HG03139 (cell line): Measurements from ENCODE around the gene SHTN1.
A peak's percentile ranks its signal among the peaks of the same experiment; 100 is the strongest.

Experiments
- ATAC-seq: cut with Tn5 transposase; IDR thresholded peaks from one replicate; pipeline ENCODE4 v1.9.1; 2021; ENCODE audit not compliant: unreplicated experiment

SHTN1 gene

DNA sequence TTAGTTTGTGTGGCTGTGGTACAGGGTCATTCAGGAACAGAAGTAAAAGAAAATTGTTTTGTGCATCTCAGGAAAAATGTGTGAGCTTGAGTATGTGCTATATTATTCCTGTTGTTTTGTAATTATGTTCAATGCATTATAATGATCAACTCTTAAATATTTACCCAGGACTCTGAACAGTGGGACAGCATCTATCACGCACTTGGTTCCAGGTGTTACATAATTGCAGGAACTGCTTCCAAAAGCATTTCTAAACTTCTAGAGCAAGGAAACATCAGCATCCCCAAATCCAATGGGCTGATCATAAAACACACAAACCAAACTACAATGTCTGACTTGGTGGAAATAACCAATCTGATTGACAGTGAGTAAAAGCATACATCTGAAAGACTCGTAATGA, 129.1 kb downstream of the SHTN1 start:
- ATAC-seq, result no peak

- no peak for ATAC-seq
These were observed 131.9 kb downstream of the SHTN1 start for GRCh38 chr10:116873134-116873533.

DNA sequence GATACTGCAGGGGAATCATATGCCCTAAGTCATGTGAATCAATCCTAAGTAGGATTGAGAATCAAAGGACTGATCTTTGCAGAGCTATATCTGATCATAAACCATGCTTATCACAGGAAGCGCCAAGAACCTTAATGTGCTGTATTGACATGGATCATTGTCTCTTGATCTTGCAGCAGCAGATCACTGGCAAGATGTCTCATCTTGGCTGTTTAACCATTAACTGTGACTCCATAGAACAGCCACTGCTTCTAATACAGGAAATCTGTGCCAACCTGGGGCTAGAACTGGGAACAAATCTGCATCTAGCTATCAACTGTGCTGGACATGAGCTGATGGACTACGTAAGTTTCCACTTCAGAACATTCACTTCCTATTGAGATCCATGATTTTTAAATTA, 134.0 kb downstream of the SHTN1 start:
- no peak for ATAC-seq

DNA sequence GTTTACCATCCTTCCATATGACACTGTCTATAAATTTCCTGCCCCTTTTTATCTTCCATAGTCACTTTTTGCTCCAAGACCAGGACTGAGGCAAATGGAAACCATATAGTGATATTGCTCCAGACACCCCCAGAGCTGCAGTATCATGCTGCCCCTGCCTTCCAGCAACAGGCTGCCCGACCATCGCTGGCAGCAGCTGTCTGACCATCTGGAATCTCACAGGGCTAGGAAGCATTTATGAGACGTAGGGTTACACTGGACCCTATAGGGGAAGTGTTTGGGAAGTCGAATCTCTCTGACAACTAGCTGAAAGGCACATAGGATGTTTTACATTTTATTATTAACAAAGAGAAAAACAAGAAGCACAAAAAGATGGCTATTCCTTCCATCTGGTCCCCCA, 136.3 kb downstream of the SHTN1 start:
- no peak for ATAC-seq

DNA sequence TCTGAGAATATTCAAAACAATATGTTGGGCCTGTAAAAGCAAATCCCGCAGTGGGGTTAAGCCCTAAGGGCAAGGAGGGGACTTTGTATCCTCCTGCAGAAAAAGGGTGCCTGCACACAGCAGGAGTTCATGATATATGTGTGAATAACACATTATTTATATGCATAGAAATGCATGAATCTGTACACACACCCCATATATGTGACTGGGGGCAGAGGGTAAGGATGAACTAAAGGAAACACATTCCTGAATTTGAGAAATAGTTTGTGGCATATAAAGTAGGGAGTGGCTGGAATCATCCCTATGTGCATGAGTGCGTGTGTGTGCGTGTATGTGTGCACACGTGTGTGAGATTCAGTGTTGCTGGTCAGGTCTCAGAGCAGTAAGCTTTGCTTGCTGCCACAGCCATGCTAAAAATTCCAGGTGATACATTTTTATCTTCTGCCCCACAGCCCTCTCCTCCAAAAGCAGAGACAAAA, 136.8 kb downstream of the SHTN1 start:
- ATAC-seq, result no peak

- no peak for ATAC-seq
These were observed 137.9 kb downstream of the SHTN1 start for GRCh38 chr10:116866987-116867595.

DNA sequence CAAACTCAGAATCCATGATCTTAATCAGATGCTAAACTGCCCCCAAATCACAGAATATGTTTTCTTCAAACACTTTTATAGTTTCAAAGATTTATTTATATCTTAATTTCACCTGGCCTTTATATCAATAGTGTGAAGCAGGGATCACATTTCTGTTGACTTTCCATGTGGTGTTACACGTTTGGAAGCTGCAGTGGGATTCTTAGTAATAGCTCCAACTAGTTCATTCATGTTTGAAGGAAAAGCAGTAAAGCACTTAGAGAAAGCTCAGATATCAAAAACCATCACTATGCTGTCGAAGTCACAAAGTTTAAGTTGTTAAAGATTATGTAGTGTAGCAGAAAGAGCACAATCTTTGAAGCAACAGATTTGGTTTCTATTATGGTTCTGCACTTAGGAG, 138.9 kb downstream of the SHTN1 start:
- ATAC-seq, result no peak

DNA sequence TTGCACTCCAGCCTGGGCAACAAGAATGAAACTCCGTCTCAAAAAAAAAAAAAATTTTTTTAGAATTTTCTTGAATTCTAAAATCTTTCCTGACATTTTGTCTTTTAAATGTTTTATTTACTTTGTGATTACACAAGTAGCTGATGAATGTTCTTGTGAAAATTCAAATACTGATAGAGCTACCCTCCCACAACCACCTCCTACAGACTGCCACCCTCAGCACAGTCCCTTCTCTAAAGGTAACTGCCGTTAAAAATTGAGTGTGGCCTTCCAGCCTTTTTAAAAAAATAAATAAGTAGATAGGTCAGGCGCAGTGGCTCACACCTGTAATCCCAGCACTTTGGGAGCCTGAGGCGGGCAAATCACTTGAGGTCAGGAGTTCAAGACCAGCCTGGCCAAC, 140.6 kb downstream of the SHTN1 start:
- no peak for ATAC-seq

DNA sequence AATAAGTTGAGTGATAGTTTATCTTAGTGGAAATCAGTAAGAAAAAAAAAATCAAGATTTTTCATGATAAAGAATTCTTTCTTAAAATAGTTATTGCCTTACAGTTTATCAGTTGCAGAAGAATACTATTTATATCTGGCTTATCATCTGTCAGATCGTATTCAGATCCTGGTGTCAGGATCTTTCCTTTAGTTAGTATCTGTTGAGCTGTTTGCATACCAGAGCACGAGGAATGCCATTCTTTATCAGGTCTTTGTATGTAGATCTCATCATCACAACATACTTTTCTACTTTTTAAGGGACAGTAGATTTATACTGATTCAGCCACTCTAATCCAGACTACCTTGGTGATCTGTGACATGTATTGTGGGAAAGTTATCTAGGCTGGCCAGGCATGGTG, 143.2 kb downstream of the SHTN1 start:
- ATAC-seq, result no peak

DNA sequence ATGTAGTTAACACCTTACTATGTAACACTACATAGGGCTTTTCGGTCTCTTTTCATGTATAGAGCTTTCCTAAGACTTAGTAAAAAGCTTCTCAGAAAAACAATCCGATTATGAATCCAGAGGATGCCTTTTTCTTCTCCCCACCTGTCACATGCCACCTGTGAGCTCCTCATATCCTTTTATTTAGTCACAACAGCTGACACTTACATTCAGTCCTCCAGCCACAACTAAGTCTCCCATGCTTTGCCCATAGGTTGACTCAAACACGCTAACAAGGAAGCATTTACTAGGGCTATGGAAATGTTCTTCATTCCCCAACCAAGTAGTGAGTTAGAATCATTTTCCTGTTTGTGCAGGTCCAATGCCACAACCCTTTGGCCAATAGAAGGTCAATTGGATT, 147.8 kb downstream of the SHTN1 start:
- ATAC-seq, result no peak

DNA sequence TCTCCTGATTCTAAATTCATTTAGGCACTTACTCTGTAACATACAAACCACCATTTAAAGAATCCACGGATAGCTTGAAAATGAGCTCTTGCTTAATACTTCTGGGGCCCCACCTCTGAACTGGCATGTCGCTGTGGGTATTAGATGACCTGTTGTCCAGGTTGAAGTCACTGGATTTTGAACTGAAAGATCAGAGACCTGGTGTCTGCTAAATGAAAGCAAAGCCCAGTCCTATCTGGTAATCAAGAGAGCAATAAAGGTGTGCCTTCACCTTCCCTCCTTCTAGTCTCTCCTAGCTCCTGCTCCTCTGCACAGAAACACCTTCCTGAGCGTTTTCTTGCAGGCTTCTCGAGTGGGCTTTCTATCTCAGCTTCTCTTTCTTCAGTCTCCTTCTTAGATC, 151.3 kb downstream of the SHTN1 start:
- no peak for ATAC-seq

DNA sequence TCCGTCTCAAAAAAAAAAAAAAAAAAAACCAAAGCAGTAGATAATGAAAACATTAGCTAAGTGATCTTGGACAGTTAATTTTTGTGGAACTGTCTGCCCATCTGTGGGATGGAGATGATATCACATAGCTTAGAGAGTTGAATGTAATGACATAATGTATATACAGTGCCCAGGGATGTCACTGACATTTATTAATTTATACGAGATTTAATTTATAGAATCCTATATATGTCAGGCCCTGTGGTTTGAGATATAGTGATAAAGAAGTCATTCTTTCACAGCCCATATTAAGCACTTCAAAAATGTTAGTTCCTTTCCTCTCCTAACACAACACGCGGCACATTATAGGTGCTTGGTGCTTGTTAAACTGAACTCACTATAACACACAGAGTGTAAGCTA, 151.7 kb downstream of the SHTN1 start:
- no peak for ATAC-seq

GRCh38 chr10:116852246-116852645, 152.7 kb downstream of the SHTN1 start:
- no peak for ATAC-seq

GRCh38 chr10:116850058-116850611, 154.9 kb downstream of the SHTN1 start:
- no peak for ATAC-seq

- ATAC-seq, result peak; percentile 39
These were observed 155.5 kb downstream of the SHTN1 start, which contains the start of gene ENO4 for GRCh38 chr10:116849248-116850057. Gene ENO4 (plus strand): TSS chr10:116849499. CDS start chr10:116849567, 68 bp downstream.

GRCh38 chr10:116848944-116849247, 156.1 kb downstream of the SHTN1 start:
- ATAC-seq, result no peak

- peak; percentile 70 for ATAC-seq
These were observed 156.7 kb downstream of the SHTN1 start for GRCh38 chr10:116848032-116848943.

- no peak for ATAC-seq
These were observed 159.2 kb downstream of the SHTN1 start for GRCh38 chr10:116845823-116846222.

DNA sequence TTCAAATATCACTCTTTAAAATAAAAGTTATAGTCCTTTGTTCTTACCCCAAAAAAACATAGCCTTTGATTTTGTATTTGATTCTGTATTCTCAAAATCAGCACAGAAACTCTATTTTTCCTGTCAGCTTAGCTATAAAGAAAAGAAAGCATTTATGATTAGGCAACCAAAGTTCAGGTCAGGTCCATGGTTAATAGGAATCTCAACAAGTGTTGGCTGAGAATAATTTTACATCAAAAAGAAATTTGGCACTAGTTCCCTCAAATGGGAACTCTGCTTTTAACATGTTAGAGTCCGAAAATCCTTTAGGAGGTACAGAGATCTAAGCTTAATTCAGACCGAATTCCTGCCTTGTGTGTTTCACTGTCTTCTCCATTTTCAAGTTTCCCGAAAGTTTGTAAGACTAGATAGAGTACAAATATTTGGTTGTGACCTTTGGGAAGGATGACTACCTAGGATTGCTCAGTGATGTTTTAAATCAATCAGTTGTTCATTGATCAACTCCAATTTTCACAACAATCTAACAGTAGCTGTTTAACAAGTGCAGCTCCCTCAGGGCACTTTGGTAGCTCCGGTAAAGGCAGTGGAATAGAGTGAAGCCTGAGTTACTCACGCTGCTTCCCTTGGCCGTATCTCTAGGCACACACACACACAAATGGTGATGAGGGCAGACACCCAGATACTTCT, 164.5 kb downstream of the SHTN1 start:
- ATAC-seq, result no peak

DNA sequence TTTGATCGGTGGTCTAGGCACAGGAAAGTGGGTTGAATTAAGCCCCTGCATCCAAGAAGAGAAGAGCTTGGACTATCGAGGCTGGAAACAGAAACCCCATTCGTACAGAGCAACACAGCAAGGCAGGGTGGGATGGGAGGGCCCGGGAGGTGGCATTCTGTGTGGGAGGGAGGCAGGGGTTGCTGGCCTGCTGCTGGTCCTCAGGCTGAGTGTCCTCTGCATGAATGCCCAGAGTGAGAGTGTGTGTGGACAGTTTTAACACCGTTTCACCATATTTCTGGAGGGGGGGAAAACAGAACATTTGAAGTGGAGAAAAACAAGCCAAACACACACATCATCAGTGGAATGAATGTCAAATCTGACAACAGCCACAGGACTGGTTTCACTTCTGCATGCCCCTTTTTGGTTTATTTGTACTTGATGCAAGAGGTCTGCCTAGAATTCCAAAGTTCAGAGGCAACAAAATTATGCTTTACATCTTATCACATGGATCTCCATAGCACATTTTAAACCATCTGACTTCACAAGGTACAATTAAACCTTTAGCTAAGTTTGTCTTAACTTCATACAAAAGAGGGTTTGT, 166.8 kb downstream of the SHTN1 start:
- ATAC-seq, result no peak
